K562 (cell line): ENCODE results near the gene TMEM229B. TPM values are rescaled to one million over a fixed set of nuclear protein-coding genes. Genes with fewer than 3 reads are reported as not detected.

Source experiments
- ATAC-seq: fragments of 200-7000 bp; cut with Tn5 transposase; 3 replicates; pipeline ENCODE4 v1.9.1; 2020; ENCODE audit warnings: moderate library complexity
- BruUV-seq: library from RNA; stranded (reverse); fragments of 400-500 nt; replicated peaks from 2 replicates; lab custom pipeline; 2021; lab: Mats Ljungman, UMichigan
- CTCF ChIA-PET: fragments of 300-600 bp; formaldehyde crosslinking; extraction: SDS; loops from one replicate; lab custom pipeline; 2021; ENCODE audit warnings: low intra/inter-chr PET ratio; lab: Yijun Ruan, JAX
- POLR2A ChIA-PET: fragments of 300-600, 350-650 bp; sonication (Branson Sonifier 250); formaldehyde crosslinking; extraction: SDS; loops from one replicate; lab custom pipeline; 2021; ENCODE audit warnings: antibody characterized with exemption, inconsistent platforms; lab: Yijun Ruan, JAX
- DNase-seq, 4 experiments: peaks; one replicate each; pipeline versions ENCODE4 v3.0.0 to v3.0.0-alpha.2; 2011 to 2018; ENCODE audit warnings: low spot score in 3 of 4, mixed read lengths in 3 of 4; ENCODE audit errors: extremely low read depth in 1 of 4
- FAIRE-seq: peaks from 2 replicates; lab custom pipeline; 2011; peaks lifted over from hg19 to GRCh38; lab: Jason Lieb, UNC
- H2AFZ ChIP-seq: 2 replicates; pipeline ENCODE4 v1.6.0; 2011; ENCODE audit warnings: low read depth, low read length, control low read depth, inconsistent platforms
- H3K27ac ChIP-seq: fragments of 200-600 bp; 3 replicates; pipeline ENCODE4 v1.8.0; 2011; ENCODE audit warnings: low read depth, mild to moderate bottlenecking, control low read depth, inconsistent platforms, low read length, moderate library complexity, mixed read lengths; ENCODE audit errors: extremely low read depth
- H3K27me3 ChIP-seq, 2 experiments: fragments of 300-600 bp in 1 of 2; 2 replicates in 1 of 2; 3 replicates in 1 of 2; pipeline versions ENCODE4 v1.6.0 to v1.8.0; 2011; ENCODE audit warnings: inconsistent platforms in 2 of 2, low read length in 2 of 2, mild to moderate bottlenecking in 1 of 2, mixed read lengths in 1 of 2, moderate library complexity in 1 of 2; ENCODE audit not compliant: control insufficient read depth in 2 of 2, insufficient read depth in 2 of 2
- H3K36me3 ChIP-seq: fragments of 300-600 bp; 3 replicates; pipeline ENCODE4 v1.8.0; 2011; ENCODE audit warnings: mild to moderate bottlenecking, low read length, inconsistent platforms; ENCODE audit not compliant: control insufficient read depth, insufficient read depth
- H3K4me1 ChIP-seq, 2 experiments: fragments of 200-600 bp in 1 of 2; replicated peaks in 1 of 2; 2 replicates in 1 of 2; 3 replicates in 1 of 2; pipeline versions ENCODE4 v1.5.1 to v1.8.0; 2011; ENCODE audit warnings: inconsistent platforms in 2 of 2, low read length in 2 of 2, mild to moderate bottlenecking in 1 of 2, mixed read lengths in 1 of 2, moderate library complexity in 1 of 2; ENCODE audit not compliant: control insufficient read depth in 2 of 2, insufficient read depth in 2 of 2
- H3K4me2 ChIP-seq: 2 replicates; pipeline ENCODE4 v1.6.1; 2011; ENCODE audit warnings: low read length, control low read depth, inconsistent platforms, mixed read lengths; ENCODE audit not compliant: insufficient read depth
- H3K4me3 ChIP-seq: fragments of 200-600 bp; sonication (generic), shearing (Covaris generic); 2 replicates; pipeline ENCODE4 v1.5.1; 2016; ENCODE audit warnings: control low read depth, inconsistent platforms
- H3K79me2 ChIP-seq: fragments of 200-600 bp; 3 replicates; pipeline ENCODE4 v1.8.0; 2011; ENCODE audit warnings: low read length, inconsistent platforms; ENCODE audit not compliant: control insufficient read depth, insufficient read depth
- H3K9ac ChIP-seq, 2 experiments: 2 replicates each; pipeline versions ENCODE4 v1.6.0 to v1.6.1; 2011; ENCODE audit warnings: low read depth in 2 of 2, low read length in 2 of 2, control low read depth in 1 of 2, inconsistent platforms in 1 of 2, mild to moderate bottlenecking in 1 of 2, mixed read lengths in 1 of 2; ENCODE audit not compliant: insufficient read depth in 1 of 2
- H3K9me1 ChIP-seq: one replicate; pipeline ENCODE4 v1.6.0; 2011; ENCODE audit warnings: inconsistent platforms, mild to moderate bottlenecking, low read length, moderate library complexity; ENCODE audit not compliant: control insufficient read depth, insufficient read depth
- H3K9me3 ChIP-seq: replicated peaks from 2 replicates; pipeline ENCODE4 v1.5.1; 2011; ENCODE audit warnings: low read depth, low read length, inconsistent platforms; ENCODE audit not compliant: control insufficient read depth, insufficient read depth
- H4K20me1 ChIP-seq: replicated peaks from 2 replicates; pipeline ENCODE4 v1.6.1; 2011; ENCODE audit warnings: low read length, inconsistent platforms, mixed read lengths; ENCODE audit not compliant: control insufficient read depth, insufficient read depth
- ASH1L ChIP-seq: fragments of 450-650 bp; IDR thresholded peaks from 2 replicates; pipeline ENCODE4 v1.6.1; 2018; ENCODE audit warnings: borderline replicate concordance, mild to moderate bottlenecking, low read depth; ENCODE audit not compliant: partially characterized antibody
- ESRRA ChIP-seq: fragments of 450-650 bp; IDR thresholded peaks from 2 replicates; pipeline ENCODE4 v1.6.1; 2014; ENCODE audit warnings: low read depth, mild to moderate bottlenecking, moderate library complexity, borderline replicate concordance
- GATAD2B ChIP-seq: fragments of 450-650 bp; IDR thresholded peaks from 2 replicates; pipeline ENCODE4 v1.6.1; 2017; ENCODE audit warnings: mild to moderate bottlenecking, borderline replicate concordance
- HMBOX1 ChIP-seq: sonication (generic); IDR thresholded peaks from 2 replicates; pipeline ENCODE4 v1.6.1; 2016
- IFI16 ChIP-seq: fragments of 250-450 bp; sonication (Bioruptor Pico); IDR thresholded peaks from 2 replicates; pipeline ENCODE4 v2.1.2; 2022; ENCODE audit warnings: mild to moderate bottlenecking, inconsistent platforms
- JUNB ChIP-seq: fragments of 450-650 bp; formaldehyde crosslinking; conservative IDR thresholded peaks from 2 replicates; pipeline ENCODE4 v1.4.0; 2020; ENCODE audit warnings: mild to moderate bottlenecking
- JUND ChIP-seq, 2 experiments: IDR thresholded peaks; 2 replicates in 1 of 2; 3 replicates in 1 of 2; pipeline ENCODE4 v1.6.1; 2011; ENCODE audit warnings: borderline replicate concordance in 2 of 2, low read depth in 2 of 2, low read length in 2 of 2, improper control_type of control experiment in 1 of 2, missing biosample characterization in 1 of 2, missing genetic modification characterization in 1 of 2, missing genetic modification reagents in 1 of 2
- KDM2B ChIP-seq: fragments of 250-450 bp; sonication (Bioruptor Pico); IDR thresholded peaks from 2 replicates; pipeline ENCODE4 v1.8.0; 2021; ENCODE audit warnings: mild to moderate bottlenecking, moderate library complexity
- MCM7 ChIP-seq, 2 experiments: fragments of 450-650 bp; IDR thresholded peaks; 2 replicates each; pipeline ENCODE4 v1.6.1; 2016 to 2018
- MYC ChIP-seq, 2 experiments: fragments of 250-450 bp in 1 of 2; sonication (Bioruptor Pico) in 1 of 2; IDR thresholded peaks; 2 replicates each; pipeline versions ENCODE4 v1.5.1 to v1.6.1; 2012 to 2021; ENCODE audit warnings: low read depth in 2 of 2, borderline replicate concordance in 1 of 2, improper control_type of control experiment in 1 of 2, low read length in 1 of 2, mild to moderate bottlenecking in 1 of 2, moderate library complexity in 1 of 2
- PHB ChIP-seq: fragments of 250-450 bp; sonication (Bioruptor Pico); IDR thresholded peaks from 2 replicates; pipeline ENCODE4 v1.5.0; 2021
- RBM25 ChIP-seq: fragments of 200-400 bp; formaldehyde crosslinking; IDR thresholded peaks from 2 replicates; pipeline ENCODE4 v1.6.1; 2018; ENCODE audit warnings: low read length, low read depth, moderate library complexity; ENCODE audit not compliant: severe bottlenecking
- RUNX1 ChIP-seq: sonication (generic); IDR thresholded peaks from 2 replicates; pipeline ENCODE4 v1.6.1; 2016; ENCODE audit warnings: antibody characterized with exemption, low read depth
- SREBF2 ChIP-seq: sonication (generic); formaldehyde crosslinking; IDR thresholded peaks from 2 replicates; pipeline ENCODE4 v1.4.0; 2020; ENCODE audit warnings: mild to moderate bottlenecking, missing genetic modification reagents
- SRSF1 ChIP-seq: fragments of 200-400 bp; formaldehyde crosslinking; IDR thresholded peaks from 2 replicates; pipeline ENCODE4 v1.6.1; 2017; ENCODE audit warnings: mild to moderate bottlenecking, low read depth, low read length, moderate library complexity
- YY1 ChIP-seq, 3 experiments: IDR thresholded peaks; 2 replicates each; pipeline ENCODE4 v1.6.1; 2011; ENCODE audit warnings: low read length in 2 of 3, mild to moderate bottlenecking in 2 of 3, moderate library complexity in 2 of 3, borderline replicate concordance in 1 of 3, control low read depth in 1 of 3, low read depth in 1 of 3; ENCODE audit not compliant: insufficient read depth in 3 of 3, insufficient replicate concordance in 2 of 3, control insufficient read depth in 1 of 3, insufficient read length in 1 of 3; ENCODE audit errors: extremely low read depth in 1 of 3
- ZKSCAN1 ChIP-seq: fragments of 150-350 bp; IDR thresholded peaks from 2 replicates; pipeline ENCODE4 v1.6.1; 2016; ENCODE audit warnings: low read depth, low read length
- ZNF324 ChIP-seq: fragments of 250-450 bp; sonication (Bioruptor Pico); IDR thresholded peaks from 2 replicates; pipeline ENCODE4 v1.4.0; 2020; ENCODE audit warnings: mild to moderate bottlenecking
- WGBS: fragments of 100-300 bp; shearing (Covaris generic); methylation state at CpG from one replicate; pipeline ENCODE4 v1.1.6; 2016; ENCODE audit warnings: low coverage, mixed read lengths; ENCODE audit not compliant: insufficient coverage; ENCODE audit errors: missing lambda C conversion rate; 5-methylcytosine and 5-hydroxymethylcytosine counted together
- in situ Hi-C: fragments of 300-500 bp; cut with MboI; formaldehyde crosslinking; loops from 4 replicates; pipeline ENCODE4 v1.15.0; 2018; ENCODE audit warnings: inconsistent platforms, mixed read lengths
- intact Hi-C: fragments of 100-400 bp; cut with micrococcal nuclease; formaldehyde crosslinking; loops from 2 replicates; pipeline ENCODE4 v1.14.2; 2022
- polyA plus RNA-seq, 8 experiments: library from polyadenylated mRNA; depleted of rRNA in 4 of 8; stranded (reverse) in 5 of 8; unstranded in 3 of 8; fragments of >200 nt; fragmentation: Nextera tagmentation in 2 of 8; fragmentation: Illumina TruSeq in 1 of 8; extraction: Ambion mirVana in 2 of 8; extraction: Trizol in 1 of 8; gene quantifications; 2 replicates each; pipeline versions ENCODE4 v1.2.1 to v1.2.3, GENCODE V29; 2011 to 2014; ENCODE audit warnings: inconsistent platforms in 1 of 8, missing spikeins in 1 of 8
- total RNA-seq, 7 experiments: library from RNA; depleted of rRNA in 6 of 7; stranded (reverse); fragments of >200 nt in 6 of 7; fragmentation: Illumina TruSeq in 2 of 7; extraction: Trizol in 2 of 7; gene quantifications; 2 replicates each; pipeline versions ENCODE4 v1.2.1 to v1.2.3, GENCODE V29; 2011 to 2021; ENCODE audit warnings: low replicate concordance in 1 of 7

Gene TMEM229B
- total and polyA plus RNA-seq, 9 of the 15 experiments (the other 6 are each of a cell fraction or from before 2014, with no cell fraction given): not detected

- no peak overlapping the region for H3K9ac ChIP-seq
- no peak overlapping the region for H3K4me3 ChIP-seq
- no peak overlapping the region for H3K27ac ChIP-seq
- intact Hi-C loops: no loop called here
- ChIA-PET POLR2A (interaction anchor here (0.5 to 0.6 kb wide), 2 partner anchors 144 to 267 kb away, joined by 3 read pairs; no protein-coding TSS in a partner anchor), CTCF (no interaction called here)
- no peaks in the 10 kb centered on the region for H3K9me1 ChIP-seq
- no peaks in the 10 kb centered on the region; the same call in 1 of the 2 replicates for H4K20me1 ChIP-seq
- H3K4me2 ChIP-seq: no peak overlapping the region
- H2AFZ ChIP-seq: no peak overlapping the region
- in situ Hi-C loops: no loop called here
- no peak for DNase-seq
- FAIRE-seq: no peak
- H3K79me2 ChIP-seq: no peaks in the 10 kb centered on the region
- WGBS: 0% methylated on average over 6 of the region's 6 CpGs
- peaks cover 6 to 42% of the 10 kb centered on the region in 2 experiments; a peak in 3 of 5 replicates for H3K27me3 ChIP-seq
- BruUV-seq: no TSS peak
- peaks cover 0 to 4% of the 10 kb centered on the region in 2 experiments; a peak in 2 of 5 replicates for H3K4me1 ChIP-seq
- no peaks in the 10 kb centered on the region for H3K36me3 ChIP-seq
- no peak for ATAC-seq
- no peak for TF ChIP-seq SRSF1
- TF ChIP-seq ESRRA: no peak
- TF ChIP-seq JUNB: no peak
- no peak for TF ChIP-seq GATAD2B
- TF ChIP-seq RUNX1: no peak
- TF ChIP-seq ZKSCAN1: no peak
- TF ChIP-seq MCM7 (IDR thresholded peaks at IDR 0.05): no peak
- TF ChIP-seq SREBF2: no peak
- no peak for TF ChIP-seq HMBOX1
- no peak for TF ChIP-seq KDM2B (CRISPR knock-in tag)
- TF ChIP-seq ZNF324: no peak
- TF ChIP-seq YY1 (IDR thresholded peaks at IDR 0.05; ENCODE audit: borderline replicate concordance in 1 of 3, control insufficient read depth in 1 of 3, extremely low read depth in 1 of 3, insufficient read depth in 3 of 3, insufficient read length in 1 of 3, insufficient replicate concordance in 2 of 3, low read depth in 1 of 3, low read length in 2 of 3): no peak
- TF ChIP-seq IFI16: no peak
- TF ChIP-seq MYC (IDR thresholded peaks at IDR 0.05; ENCODE audit: low read depth, low read length): no peak
- no peak for TF ChIP-seq MYC (CRISPR knock-in tag; IDR thresholded peaks at IDR 0.05; ENCODE audit: borderline replicate concordance, low read depth)
- no peak for TF ChIP-seq RBM25
- no peak for TF ChIP-seq ASH1L
- TF ChIP-seq PHB (CRISPR knock-in tag): no peak
- TF ChIP-seq JUND (IDR thresholded peaks at IDR 0.05; ENCODE audit: borderline replicate concordance, low read depth, low read length): no peak
- TF ChIP-seq JUND (tag; IDR thresholded peaks at IDR 0.05; ENCODE audit: borderline replicate concordance, low read depth, low read length): no peak
- no peaks in the 10 kb centered on the region for H3K9me3 ChIP-seq
Observed at GRCh38 chr14:67468378-67468730, 20.2 kb downstream of the TMEM229B start.
